Right lobe of liver (tissue), 4 donors: ENCODE results near the gene SLC9A2.

Experiments
- POLR2A ChIP-seq: fragments of 450-650 bp; IDR thresholded peaks from one replicate; pipeline ENCODE4 v1.6.1; 2017; ENCODE audit warnings: antibody characterized with exemption, mild to moderate bottlenecking
- TF ChIP-seq, protein P1 (sequence below), 4 donors: fragments of 200-600 bp in 3 of 4; fragments of 450-650 bp in 1 of 4; IDR thresholded peaks; one replicate each; pipeline versions ENCODE4 v1.5.1 to v1.8.0; 2016 to 2022; ENCODE audit warnings: antibody characterized with exemption in 4 of 4, mild to moderate bottlenecking in 2 of 4
- donor health status: DM: no; HTN: no; CAD: no.
- donor health status: DM: no; HTN: no; CAD: no.
- donor health status: DM: no; HTN: yes; CAD: no.

DNA sequence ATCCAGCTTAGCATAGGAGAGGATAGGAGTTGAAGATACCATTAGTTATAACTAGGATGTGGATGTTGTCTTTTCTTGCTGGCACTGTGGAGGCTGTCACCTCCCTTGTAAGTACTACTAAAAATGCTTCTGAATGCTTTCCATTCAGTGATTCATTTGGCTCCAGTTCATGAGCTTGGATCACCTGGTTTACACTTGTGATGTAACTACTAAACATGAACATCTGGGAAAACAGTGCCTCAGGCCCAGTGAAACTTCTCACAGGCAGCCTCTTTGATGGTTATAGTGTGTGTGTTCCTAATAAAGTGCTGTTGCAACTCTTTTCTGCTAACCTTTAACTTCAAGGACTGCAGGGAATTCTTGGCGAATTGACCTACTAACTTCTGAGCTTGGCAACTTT is 13.0 kb upstream of the SLC9A2 start:
- TF ChIP-seq, protein P1, sequence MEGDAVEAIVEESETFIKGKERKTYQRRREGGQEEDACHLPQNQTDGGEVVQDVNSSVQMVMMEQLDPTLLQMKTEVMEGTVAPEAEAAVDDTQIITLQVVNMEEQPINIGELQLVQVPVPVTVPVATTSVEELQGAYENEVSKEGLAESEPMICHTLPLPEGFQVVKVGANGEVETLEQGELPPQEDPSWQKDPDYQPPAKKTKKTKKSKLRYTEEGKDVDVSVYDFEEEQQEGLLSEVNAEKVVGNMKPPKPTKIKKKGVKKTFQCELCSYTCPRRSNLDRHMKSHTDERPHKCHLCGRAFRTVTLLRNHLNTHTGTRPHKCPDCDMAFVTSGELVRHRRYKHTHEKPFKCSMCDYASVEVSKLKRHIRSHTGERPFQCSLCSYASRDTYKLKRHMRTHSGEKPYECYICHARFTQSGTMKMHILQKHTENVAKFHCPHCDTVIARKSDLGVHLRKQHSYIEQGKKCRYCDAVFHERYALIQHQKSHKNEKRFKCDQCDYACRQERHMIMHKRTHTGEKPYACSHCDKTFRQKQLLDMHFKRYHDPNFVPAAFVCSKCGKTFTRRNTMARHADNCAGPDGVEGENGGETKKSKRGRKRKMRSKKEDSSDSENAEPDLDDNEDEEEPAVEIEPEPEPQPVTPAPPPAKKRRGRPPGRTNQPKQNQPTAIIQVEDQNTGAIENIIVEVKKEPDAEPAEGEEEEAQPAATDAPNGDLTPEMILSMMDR (IDR thresholded peaks at IDR 0.05): no peak
- TF ChIP-seq POLR2A: no peak
